Measurements from ENCODE around the gene SCN1B.

Gene SCN1B

GRCh38 chr19:35000647-35001501, 29.4 kb upstream of the SCN1B start:
- Histone ChIP-seq H3K4me2 (ENCODE audit: low read depth, low read length, poor library complexity, severe bottlenecking) (peak overlapping the region; percentile 87), H4K20me1 (ENCODE audit: low read depth, low read length) (peaks cover 3% of the 10 kb centered on the region; the same call in 1 of the 2 replicates), H3K9me2 (replicated peaks; ENCODE audit: insufficient read depth, low read length) (no peaks in the 10 kb centered on the region), H3K9me3 (ENCODE audit: insufficient read depth, low read length) (no peaks in the 10 kb centered on the region), H3K9ac (ENCODE audit: low read length) (peak overlapping the region; percentile 92), H3K27me3 (ENCODE audit: low read length) (no peaks in the 10 kb centered on the region), H3K36me3 (ENCODE audit: low read length) (no peaks in the 10 kb centered on the region), H2AFZ (ENCODE audit: low read depth, low read length, severe bottlenecking) (peak overlapping the region; percentile 45), H3K79me2 (ENCODE audit: insufficient read depth, low read length) (peaks cover 47% of the 10 kb centered on the region), H3F3A (ENCODE audit: insufficient read depth) (peaks cover 3% of the 10 kb centered on the region; the same call in 1 of the 2 replicates), H3K4me3 (ENCODE audit: insufficient read depth, low read length, poor library complexity, severe bottlenecking) (peak overlapping the region; percentile 60), H3K27ac (ENCODE audit: low read depth, low read length) (peak overlapping the region; percentile 83)
- TF ChIP-seq CTCF (IDR thresholded peaks at IDR 0.05; ENCODE audit: insufficient read depth, low read length, poor library complexity, severe bottlenecking) (no peak), EZH2phosphoT487 (conservative IDR thresholded peaks at IDR 0.05; ENCODE audit: low read length) (no peak)

GRCh38 chr19:35002037-35002535, 28.2 kb upstream of the SCN1B start:
- Histone ChIP-seq H3K4me3 (ENCODE audit: insufficient read depth, low read length, poor library complexity, severe bottlenecking) (no peak overlapping the region), H3K9me2 (replicated peaks; ENCODE audit: insufficient read depth, low read length) (no peaks in the 10 kb centered on the region), H3K27me3 (ENCODE audit: low read length) (no peaks in the 10 kb centered on the region), H3K36me3 (ENCODE audit: low read length) (no peaks in the 10 kb centered on the region), H3K4me2 (ENCODE audit: low read depth, low read length, poor library complexity, severe bottlenecking) (peak overlapping the region; percentile 87), H3K27ac (ENCODE audit: low read depth, low read length) (peak overlapping the region; percentile 18; the same call in 1 of the 2 replicates), H3K79me2 (ENCODE audit: insufficient read depth, low read length) (peaks cover 50% of the 10 kb centered on the region), H4K20me1 (ENCODE audit: low read depth, low read length) (peaks cover 3% of the 10 kb centered on the region; the same call in 1 of the 2 replicates), H3F3A (ENCODE audit: insufficient read depth) (peaks cover 8% of the 10 kb centered on the region; the same call in 1 of the 2 replicates), H3K9ac (ENCODE audit: low read length) (peak overlapping the region; percentile 92; the same call in 1 of the 2 replicates), H2AFZ (ENCODE audit: low read depth, low read length, severe bottlenecking) (no peak overlapping the region), H3K9me3 (ENCODE audit: insufficient read depth, low read length) (no peaks in the 10 kb centered on the region)
- no peak for TF ChIP-seq CTCF (IDR thresholded peaks at IDR 0.05; ENCODE audit: insufficient read depth, low read length, poor library complexity, severe bottlenecking)
- TF ChIP-seq EZH2phosphoT487 (conservative IDR thresholded peaks at IDR 0.05; ENCODE audit: low read length): no peak

- Histone ChIP-seq H3K79me2 (ENCODE audit: insufficient read depth, low read length) (peaks cover 50% of the 10 kb centered on the region), H4K20me1 (ENCODE audit: low read depth, low read length) (peaks cover 3% of the 10 kb centered on the region; the same call in 1 of the 2 replicates), H3K9ac (ENCODE audit: low read length) (no peak overlapping the region), H3K9me2 (replicated peaks; ENCODE audit: insufficient read depth, low read length) (no peaks in the 10 kb centered on the region), H3F3A (ENCODE audit: insufficient read depth) (peaks cover 8% of the 10 kb centered on the region; the same call in 1 of the 2 replicates), H3K36me3 (ENCODE audit: low read length) (no peaks in the 10 kb centered on the region), H3K4me3 (ENCODE audit: insufficient read depth, low read length, poor library complexity, severe bottlenecking) (no peak overlapping the region), H3K27me3 (ENCODE audit: low read length) (no peaks in the 10 kb centered on the region), H3K4me2 (ENCODE audit: low read depth, low read length, poor library complexity, severe bottlenecking) (no peak overlapping the region), H3K27ac (ENCODE audit: low read depth, low read length) (no peak overlapping the region), H2AFZ (ENCODE audit: low read depth, low read length, severe bottlenecking) (no peak overlapping the region), H3K9me3 (ENCODE audit: insufficient read depth, low read length) (no peaks in the 10 kb centered on the region)
- TF ChIP-seq CTCF (IDR thresholded peaks at IDR 0.05; ENCODE audit: insufficient read depth, low read length, poor library complexity, severe bottlenecking) (no peak), EZH2phosphoT487 (conservative IDR thresholded peaks at IDR 0.05; ENCODE audit: low read length) (no peak)
These were observed 25.6 kb upstream of the SCN1B start for GRCh38 chr19:35004517-35005255.
